ENCODE results near the gene COL11A2.

Gene COL11A2

DNA sequence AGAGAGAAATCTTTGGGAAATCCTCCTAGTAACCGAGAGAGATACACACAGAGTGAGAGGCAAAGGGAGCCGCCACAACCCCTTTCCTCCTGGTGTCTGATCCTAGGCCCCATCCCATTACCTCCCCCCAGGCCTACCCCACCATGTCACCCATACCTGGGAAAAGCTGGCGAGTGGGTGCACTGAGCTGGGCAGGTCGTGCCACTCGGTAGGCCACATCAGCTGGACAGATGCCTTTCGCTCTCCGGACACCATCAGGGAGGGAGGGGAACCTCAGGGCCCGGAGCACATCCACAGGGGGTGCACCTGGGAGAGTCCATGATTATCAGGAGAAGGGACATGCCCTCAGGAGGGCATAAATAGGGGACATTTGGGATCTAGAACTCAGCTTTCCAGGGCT, 3.1 kb downstream of the COL11A2 start:
- Histone ChIP-seq H3K4me3 (ENCODE audit: low read depth in 1 of 2, low read length in 2 of 2) (no peak overlapping the region), H3K9me3 (ENCODE audit: control insufficient read depth in 1 of 2, low read length in 2 of 2) (no peaks in the 10 kb centered on the region), H3K4me1 (ENCODE audit: control insufficient read depth in 1 of 2, insufficient read depth in 2 of 2, low read length in 2 of 2) (peaks cover 0 to 15% of the 10 kb centered on the region in 2 donors), H3K27me3 (ENCODE audit: low read depth, low read length) (peaks cover 16% of the 10 kb centered on the region), H3K27ac (ENCODE audit: low read length) (no peak overlapping the region), H3K36me3 (ENCODE audit: control insufficient read depth in 1 of 2, insufficient read depth in 2 of 2, low read length in 2 of 2) (peaks cover 0 to 3% of the 10 kb centered on the region in 2 donors)

DNA sequence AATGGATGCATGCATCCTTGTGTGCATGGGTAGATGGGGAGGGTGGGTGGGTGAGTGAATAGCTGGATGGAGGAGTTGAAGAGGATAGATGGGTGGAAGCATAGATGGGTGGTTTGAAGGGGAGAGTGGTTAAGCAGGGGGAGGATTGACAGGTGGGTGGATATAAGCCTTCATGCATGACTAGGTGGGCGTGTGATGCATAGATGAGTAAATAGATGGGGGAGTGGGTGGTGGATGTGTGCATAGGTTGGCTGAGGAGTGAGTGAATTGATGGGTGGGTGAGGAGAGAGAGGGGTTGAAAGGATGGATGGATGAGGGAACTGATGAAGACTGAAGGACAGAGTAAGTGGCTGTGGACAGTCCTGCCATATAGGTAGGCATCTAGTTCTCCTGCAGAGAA, 4.5 kb downstream of the COL11A2 start:
- Histone ChIP-seq H3K36me3 (ENCODE audit: control insufficient read depth in 1 of 2, insufficient read depth in 2 of 2, low read length in 2 of 2) (no peaks in the 10 kb centered on the region), H3K4me1 (ENCODE audit: control insufficient read depth in 1 of 2, insufficient read depth in 2 of 2, low read length in 2 of 2) (peaks cover 0 to 7% of the 10 kb centered on the region in 2 donors), H3K9me3 (ENCODE audit: control insufficient read depth in 1 of 2, low read length in 2 of 2) (no peaks in the 10 kb centered on the region), H3K27ac (ENCODE audit: low read length) (no peak overlapping the region), H3K4me3 (ENCODE audit: low read depth in 1 of 2, low read length in 2 of 2) (no peak overlapping the region), H3K27me3 (ENCODE audit: low read depth, low read length) (peaks cover 16% of the 10 kb centered on the region)

DNA sequence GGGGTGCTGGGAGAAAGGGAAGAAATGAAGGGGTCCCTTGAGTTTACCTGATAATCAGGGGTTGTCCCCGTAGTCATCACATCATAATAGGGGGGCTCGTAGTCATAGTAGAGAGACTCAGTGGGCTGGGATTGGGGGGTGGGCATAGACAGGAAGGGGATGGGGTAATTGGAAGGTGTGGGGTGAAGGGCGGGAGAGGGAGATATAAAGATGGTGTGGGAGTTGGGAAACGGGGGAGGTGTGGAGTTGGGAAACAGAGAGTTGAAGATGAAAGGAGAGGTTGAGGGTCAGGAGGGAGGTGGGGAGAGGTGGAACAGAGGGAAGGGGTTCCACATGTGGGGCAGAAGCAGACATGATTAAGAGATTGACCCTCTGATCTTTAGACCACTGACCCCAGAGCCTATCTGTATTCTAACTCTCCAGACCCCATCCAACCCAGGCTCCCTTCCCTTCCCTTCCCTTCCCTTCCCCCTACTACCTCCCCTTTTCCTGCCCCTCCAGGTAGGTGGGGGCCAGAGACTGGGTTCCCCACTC, 6.5 kb downstream of the COL11A2 start:
- H3K4me3 ChIP-seq (ENCODE audit: low read depth in 1 of 2, low read length in 2 of 2) = no peak overlapping the region
- no peak overlapping the region for H3K27ac ChIP-seq (ENCODE audit: low read length)
- no peaks in the 10 kb centered on the region for H3K9me3 ChIP-seq (ENCODE audit: control insufficient read depth in 1 of 2, low read length in 2 of 2)

DNA sequence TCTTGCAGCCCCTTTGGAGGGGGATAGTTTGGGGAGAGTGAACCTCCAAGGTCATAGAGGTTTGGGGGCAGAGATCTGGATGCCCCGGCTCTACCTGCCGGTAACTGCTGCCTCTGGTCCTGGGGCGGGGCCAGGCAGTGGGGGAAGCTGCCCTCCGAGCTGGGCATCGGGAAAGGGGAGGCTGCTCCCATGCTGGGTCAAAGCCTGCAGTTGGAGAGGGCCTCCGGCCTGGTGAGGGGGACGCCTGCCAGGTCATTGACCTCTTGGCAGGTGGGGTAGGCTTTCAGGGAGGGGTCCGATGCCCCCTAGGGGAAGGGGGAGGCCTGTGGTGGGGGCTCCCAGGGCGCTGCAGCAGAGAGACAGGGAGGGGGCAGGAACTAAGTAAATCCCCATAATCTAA, 7.1 kb downstream of the COL11A2 start:
- Histone ChIP-seq H3K27me3 (ENCODE audit: low read depth, low read length) (peaks cover 4% of the 10 kb centered on the region), H3K4me3 (ENCODE audit: low read depth in 1 of 2, low read length in 2 of 2) (no peak overlapping the region), H3K36me3 (ENCODE audit: control insufficient read depth in 1 of 2, insufficient read depth in 2 of 2, low read length in 2 of 2) (no peaks in the 10 kb centered on the region), H3K9me3 (ENCODE audit: control insufficient read depth in 1 of 2, low read length in 2 of 2) (no peaks in the 10 kb centered on the region), H3K27ac (ENCODE audit: low read length) (no peak overlapping the region), H3K4me1 (ENCODE audit: control insufficient read depth in 1 of 2, insufficient read depth in 2 of 2, low read length in 2 of 2) (no peaks in the 10 kb centered on the region)

More for the DNA sequence above, 6.5 kb downstream of the COL11A2 start:
- H3K4me1 ChIP-seq (ENCODE audit: control insufficient read depth in 1 of 2, insufficient read depth in 2 of 2, low read length in 2 of 2) = no peaks in the 10 kb centered on the region
- H3K36me3 ChIP-seq (ENCODE audit: control insufficient read depth in 1 of 2, insufficient read depth in 2 of 2, low read length in 2 of 2) = no peaks in the 10 kb centered on the region
- peaks cover 4% of the 10 kb centered on the region for H3K27me3 ChIP-seq (ENCODE audit: low read depth, low read length)

DNA sequence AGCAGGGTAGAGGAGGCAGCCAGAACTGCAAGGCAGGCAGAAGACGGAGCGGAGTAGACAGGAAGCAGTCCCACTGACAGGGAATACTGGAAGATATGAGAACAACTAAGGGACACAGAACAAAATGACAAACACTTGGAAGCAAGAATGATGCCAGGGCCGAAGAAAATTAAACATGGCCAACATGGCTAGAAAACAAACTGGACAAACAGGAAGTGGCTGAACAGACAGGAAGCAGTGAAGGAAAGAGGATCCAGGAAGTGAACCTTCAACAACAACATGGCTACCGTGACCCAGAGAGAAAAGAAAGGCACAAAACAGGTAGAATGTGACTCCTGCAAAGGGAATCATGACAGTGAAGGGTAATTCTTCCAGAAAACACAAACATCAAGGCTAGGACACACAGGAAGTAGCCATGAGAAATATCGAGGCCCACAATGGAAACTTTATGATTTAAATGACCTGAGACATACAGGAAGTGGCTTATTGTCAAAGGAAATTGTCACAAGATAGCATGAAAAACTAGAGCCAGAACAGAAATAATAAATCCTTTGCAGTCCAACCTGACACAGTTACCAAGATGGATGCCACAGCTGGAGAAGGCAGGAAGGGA, 9.1 kb downstream of the COL11A2 start:
- no peaks in the 10 kb centered on the region for H3K36me3 ChIP-seq (ENCODE audit: control insufficient read depth in 1 of 2, insufficient read depth in 2 of 2, low read length in 2 of 2)
- H3K4me1 ChIP-seq (ENCODE audit: control insufficient read depth in 1 of 2, insufficient read depth in 2 of 2, low read length in 2 of 2) = no peaks in the 10 kb centered on the region
- no peak overlapping the region for H3K27ac ChIP-seq (ENCODE audit: low read length)
- no peaks in the 10 kb centered on the region for H3K27me3 ChIP-seq (ENCODE audit: low read depth, low read length)
- H3K9me3 ChIP-seq (ENCODE audit: control insufficient read depth in 1 of 2, low read length in 2 of 2) = no peaks in the 10 kb centered on the region
- H3K4me3 ChIP-seq (ENCODE audit: low read depth in 1 of 2, low read length in 2 of 2) = no peak overlapping the region

DNA sequence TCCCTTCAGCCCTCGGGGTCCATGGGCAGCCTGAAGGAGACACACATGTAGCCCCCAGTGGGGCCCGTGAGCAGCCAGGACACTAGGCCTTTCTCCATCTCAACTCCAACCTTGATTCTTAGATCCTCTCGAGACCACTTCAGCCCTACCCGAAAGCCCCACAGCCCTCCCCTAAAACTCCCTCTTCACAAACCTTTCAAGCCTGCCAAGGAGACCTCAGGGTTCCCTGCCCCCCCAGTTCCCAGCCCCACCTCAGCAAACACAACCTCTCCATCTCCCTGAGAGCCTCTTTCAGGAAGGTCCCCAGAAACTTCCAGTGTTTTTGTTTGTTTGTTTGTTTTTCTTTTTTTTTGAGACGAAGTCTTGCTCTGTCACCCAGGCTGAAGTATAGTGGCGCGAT, 11.1 kb downstream of the COL11A2 start:
- no peaks in the 10 kb centered on the region for H3K9me3 ChIP-seq (ENCODE audit: control insufficient read depth in 1 of 2, low read length in 2 of 2)
- no peak overlapping the region for H3K27ac ChIP-seq (ENCODE audit: low read length)
- no peak overlapping the region for H3K4me3 ChIP-seq (ENCODE audit: low read depth in 1 of 2, low read length in 2 of 2)
- H3K36me3 ChIP-seq (ENCODE audit: control insufficient read depth in 1 of 2, insufficient read depth in 2 of 2, low read length in 2 of 2) = no peaks in the 10 kb centered on the region
- no peaks in the 10 kb centered on the region for H3K4me1 ChIP-seq (ENCODE audit: control insufficient read depth in 1 of 2, insufficient read depth in 2 of 2, low read length in 2 of 2)
- H3K27me3 ChIP-seq (ENCODE audit: low read depth, low read length) = no peaks in the 10 kb centered on the region

DNA sequence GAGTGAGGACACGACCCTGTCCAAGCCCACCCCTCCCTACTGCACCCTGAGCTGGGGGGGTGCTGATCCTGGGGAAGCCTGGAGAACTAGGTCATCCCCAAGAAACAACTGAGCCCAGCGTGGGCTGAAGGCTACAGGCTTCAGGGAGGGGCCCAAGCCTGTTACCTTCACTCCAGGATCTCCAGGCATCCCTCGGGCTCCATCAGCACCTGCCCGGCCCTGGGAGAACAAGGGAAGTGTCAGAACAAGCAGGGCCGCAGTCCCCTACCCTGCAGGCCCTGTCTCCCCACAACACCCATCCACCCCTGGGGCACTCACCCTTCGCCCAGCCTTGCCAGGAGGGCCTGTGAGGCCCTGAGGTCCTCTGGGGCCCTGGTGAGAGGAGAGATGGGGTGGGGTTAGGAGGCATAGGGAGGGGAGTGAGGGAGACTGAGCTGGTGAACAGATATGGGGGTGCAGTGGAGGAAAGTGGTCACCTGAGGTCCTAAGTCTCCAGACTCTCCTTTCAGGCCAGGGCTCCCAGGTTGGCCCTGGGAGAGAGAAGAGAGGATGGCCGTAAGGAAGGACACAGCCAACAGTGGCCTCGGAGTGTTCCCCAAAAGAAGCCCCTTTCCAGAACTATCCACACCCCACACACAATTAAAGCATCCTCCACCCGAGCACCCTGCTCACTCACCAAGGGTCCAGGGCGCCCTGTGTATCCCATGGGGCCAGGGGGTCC, 13.4 kb downstream of the COL11A2 start:
- no peak overlapping the region for H3K27ac ChIP-seq (ENCODE audit: low read length)

DNA sequence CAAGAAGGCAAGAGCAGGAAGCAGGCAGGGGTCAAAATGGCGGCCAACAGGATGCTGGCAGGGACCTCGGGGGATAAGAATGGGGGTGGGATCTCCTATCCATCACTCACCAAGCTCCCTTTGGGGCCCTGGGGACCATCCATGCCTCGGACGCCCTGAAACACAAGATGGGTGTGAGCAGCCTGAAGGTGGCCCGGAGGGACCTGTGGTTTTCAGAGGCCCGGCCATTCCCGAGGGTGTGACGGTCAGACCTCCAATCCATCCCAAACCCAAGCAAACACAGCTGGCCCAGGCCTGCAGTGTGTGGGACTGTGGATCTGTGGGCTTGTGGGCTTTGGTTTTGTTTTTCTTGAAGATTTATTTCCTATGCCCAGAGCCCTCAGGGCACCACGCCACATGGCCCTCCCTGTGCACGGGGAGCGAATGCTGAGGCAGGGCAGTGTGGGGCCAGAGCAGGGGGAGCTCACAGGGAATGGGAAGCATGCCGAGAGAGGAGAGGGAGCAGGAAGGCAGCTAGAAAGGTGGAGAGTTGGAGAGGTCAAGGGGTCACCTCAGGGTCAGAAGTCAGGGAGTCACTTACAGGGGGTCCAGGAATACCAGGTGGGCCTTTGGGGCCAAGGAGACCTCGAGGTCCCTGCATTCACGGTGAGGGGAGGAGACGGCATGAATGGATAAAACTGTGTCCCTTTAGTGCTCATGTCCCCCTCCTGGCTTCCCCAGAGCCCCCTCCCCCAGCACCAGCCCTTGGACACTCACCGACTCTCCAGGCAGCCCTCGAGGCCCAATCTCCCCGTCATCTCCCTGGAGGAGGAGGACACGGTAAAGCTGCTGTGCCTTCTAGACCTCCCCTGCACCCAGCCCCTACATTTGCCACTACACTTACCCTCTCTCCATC, 14.5 kb downstream of the COL11A2 start:
- Histone ChIP-seq H3K27ac (ENCODE audit: low read length) (no peak overlapping the region), H3K9me3 (ENCODE audit: control insufficient read depth in 1 of 2, low read length in 2 of 2) (no peaks in the 10 kb centered on the region), H3K27me3 (ENCODE audit: low read depth, low read length) (no peaks in the 10 kb centered on the region), H3K4me1 (ENCODE audit: control insufficient read depth in 1 of 2, insufficient read depth in 2 of 2, low read length in 2 of 2) (no peaks in the 10 kb centered on the region), H3K36me3 (ENCODE audit: control insufficient read depth in 1 of 2, insufficient read depth in 2 of 2, low read length in 2 of 2) (no peaks in the 10 kb centered on the region), H3K4me3 (ENCODE audit: low read depth in 1 of 2, low read length in 2 of 2) (no peak overlapping the region)

More for the DNA sequence above, 13.4 kb downstream of the COL11A2 start:
- Histone ChIP-seq H3K27me3 (ENCODE audit: low read depth, low read length) (no peaks in the 10 kb centered on the region), H3K4me1 (ENCODE audit: control insufficient read depth in 1 of 2, insufficient read depth in 2 of 2, low read length in 2 of 2) (no peaks in the 10 kb centered on the region), H3K9me3 (ENCODE audit: control insufficient read depth in 1 of 2, low read length in 2 of 2) (no peaks in the 10 kb centered on the region), H3K4me3 (ENCODE audit: low read depth in 1 of 2, low read length in 2 of 2) (no peak overlapping the region), H3K36me3 (ENCODE audit: control insufficient read depth in 1 of 2, insufficient read depth in 2 of 2, low read length in 2 of 2) (no peaks in the 10 kb centered on the region)

DNA sequence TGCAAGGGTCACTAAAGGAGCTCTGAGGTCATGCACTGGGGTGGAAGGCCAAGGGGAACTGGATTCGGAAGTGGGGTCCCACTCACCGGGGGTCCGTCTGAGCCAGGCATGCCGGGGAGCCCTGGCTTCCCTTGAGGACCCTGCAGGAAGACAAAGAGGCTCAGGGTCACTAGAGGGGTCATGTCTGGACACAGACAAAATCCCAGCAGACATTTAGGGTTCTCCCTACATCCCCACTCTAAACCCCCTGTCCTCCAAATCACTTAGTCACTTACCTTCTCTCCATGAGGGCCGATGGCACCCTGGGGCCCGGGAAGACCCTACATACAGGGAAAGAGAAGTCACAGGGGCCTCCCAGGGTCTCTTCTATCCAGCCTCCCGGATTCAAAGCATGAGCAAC, 15.4 kb downstream of the COL11A2 start:
- Histone ChIP-seq H3K9me3 (ENCODE audit: control insufficient read depth in 1 of 2, low read length in 2 of 2) (no peaks in the 10 kb centered on the region), H3K27me3 (ENCODE audit: low read depth, low read length) (no peaks in the 10 kb centered on the region), H3K4me1 (ENCODE audit: control insufficient read depth in 1 of 2, insufficient read depth in 2 of 2, low read length in 2 of 2) (no peaks in the 10 kb centered on the region), H3K4me3 (ENCODE audit: low read depth in 1 of 2, low read length in 2 of 2) (no peak overlapping the region), H3K27ac (ENCODE audit: low read length) (no peak overlapping the region), H3K36me3 (ENCODE audit: control insufficient read depth in 1 of 2, insufficient read depth in 2 of 2, low read length in 2 of 2) (no peaks in the 10 kb centered on the region)

DNA sequence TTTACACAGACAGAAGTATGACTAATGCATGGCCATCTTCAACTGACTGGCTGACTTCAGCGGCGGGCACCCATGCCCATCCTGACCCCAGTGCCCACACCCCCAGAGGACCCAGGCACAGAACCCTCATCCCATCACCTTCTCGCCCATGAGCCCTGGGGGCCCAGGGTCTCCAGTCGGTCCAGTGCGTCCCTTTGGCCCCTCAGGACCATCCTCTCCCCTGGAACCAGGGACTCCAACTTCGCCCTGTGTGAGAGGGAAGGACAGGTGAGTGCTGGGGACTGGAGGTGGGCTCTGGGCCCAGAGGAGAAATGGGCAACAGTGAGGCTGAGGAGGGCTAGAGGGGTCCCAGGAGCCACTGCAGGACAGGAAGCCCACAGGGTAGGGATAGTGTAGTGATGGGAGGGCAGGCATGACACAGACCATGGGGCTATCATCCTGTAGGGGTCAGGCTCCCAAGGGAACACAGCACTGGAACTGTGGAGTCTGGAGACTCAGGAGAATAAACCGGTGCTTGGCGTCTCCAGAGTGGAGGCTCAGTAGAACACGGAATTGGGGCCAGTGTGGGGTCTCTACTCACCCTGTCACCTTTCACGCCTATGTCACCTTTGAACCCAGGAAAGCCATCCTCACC, 16.7 kb downstream of the COL11A2 start:
- Histone ChIP-seq H3K36me3 (ENCODE audit: control insufficient read depth in 1 of 2, insufficient read depth in 2 of 2, low read length in 2 of 2) (no peaks in the 10 kb centered on the region), H3K4me1 (ENCODE audit: control insufficient read depth in 1 of 2, insufficient read depth in 2 of 2, low read length in 2 of 2) (no peaks in the 10 kb centered on the region), H3K4me3 (ENCODE audit: low read depth in 1 of 2, low read length in 2 of 2) (no peak overlapping the region), H3K27me3 (ENCODE audit: low read depth, low read length) (no peaks in the 10 kb centered on the region), H3K27ac (ENCODE audit: low read length) (no peak overlapping the region), H3K9me3 (ENCODE audit: control insufficient read depth in 1 of 2, low read length in 2 of 2) (no peaks in the 10 kb centered on the region)

DNA sequence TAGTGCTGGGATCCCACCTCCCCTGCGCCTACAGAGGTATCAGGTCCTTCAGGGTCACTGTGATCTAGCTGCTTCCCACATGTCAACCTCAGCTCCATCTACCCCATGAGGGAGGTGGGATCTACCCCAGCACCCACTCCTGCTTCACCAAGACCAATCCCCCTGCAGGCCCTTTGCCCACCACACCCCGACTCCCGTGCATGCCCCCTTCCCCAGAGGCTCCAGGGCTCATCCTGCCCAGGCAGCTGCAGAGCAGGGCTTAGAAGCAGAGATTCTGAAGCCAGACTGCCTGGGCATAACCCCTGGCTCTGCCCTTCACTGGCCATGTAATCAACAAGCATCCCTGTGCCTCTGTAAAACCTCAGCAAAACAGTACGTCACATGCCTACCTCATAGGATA, 17.5 kb downstream of the COL11A2 start:
- H3K4me1 ChIP-seq (ENCODE audit: control insufficient read depth in 1 of 2, insufficient read depth in 2 of 2, low read length in 2 of 2) = no peaks in the 10 kb centered on the region
- no peaks in the 10 kb centered on the region for H3K36me3 ChIP-seq (ENCODE audit: control insufficient read depth in 1 of 2, insufficient read depth in 2 of 2, low read length in 2 of 2)

More for the DNA sequence above, 17.5 kb downstream of the COL11A2 start:
- Histone ChIP-seq H3K9me3 (ENCODE audit: control insufficient read depth in 1 of 2, low read length in 2 of 2) (no peaks in the 10 kb centered on the region), H3K4me3 (ENCODE audit: low read depth in 1 of 2, low read length in 2 of 2) (no peak overlapping the region), H3K27me3 (ENCODE audit: low read depth, low read length) (no peaks in the 10 kb centered on the region), H3K27ac (ENCODE audit: low read length) (no peak overlapping the region)
